HG03469 (cell line): ENCODE data around the gene GPRC6A.

ENCODE experiments used
- ATAC-seq: cut with Tn5 transposase; IDR thresholded peaks from one replicate; pipeline ENCODE4 v1.9.1; 2021; ENCODE audit warnings: mild to moderate bottlenecking, moderate library complexity, moderate number of reproducible peaks; ENCODE audit not compliant: unreplicated experiment

GPRC6A gene

DNA sequence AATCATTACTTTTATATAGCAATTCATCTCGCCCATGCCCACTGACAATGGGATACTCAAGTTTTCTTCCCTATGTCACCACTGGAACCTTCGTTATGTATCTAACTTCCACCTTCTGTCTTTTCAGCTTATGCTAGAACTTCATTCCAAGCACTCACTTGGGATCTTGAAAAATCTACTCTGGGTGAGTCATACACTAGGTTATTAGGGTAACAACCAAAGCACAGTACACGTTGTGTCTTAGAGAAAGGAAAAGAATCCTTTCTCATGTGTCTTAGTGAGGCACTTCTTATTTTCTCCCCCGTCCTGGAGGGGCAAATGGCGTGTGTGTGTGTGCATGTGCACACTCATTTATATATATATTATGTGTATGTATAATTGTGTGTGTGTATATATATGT lies 45.0 kb downstream of the GPRC6A start:
- no peak for ATAC-seq

DNA sequence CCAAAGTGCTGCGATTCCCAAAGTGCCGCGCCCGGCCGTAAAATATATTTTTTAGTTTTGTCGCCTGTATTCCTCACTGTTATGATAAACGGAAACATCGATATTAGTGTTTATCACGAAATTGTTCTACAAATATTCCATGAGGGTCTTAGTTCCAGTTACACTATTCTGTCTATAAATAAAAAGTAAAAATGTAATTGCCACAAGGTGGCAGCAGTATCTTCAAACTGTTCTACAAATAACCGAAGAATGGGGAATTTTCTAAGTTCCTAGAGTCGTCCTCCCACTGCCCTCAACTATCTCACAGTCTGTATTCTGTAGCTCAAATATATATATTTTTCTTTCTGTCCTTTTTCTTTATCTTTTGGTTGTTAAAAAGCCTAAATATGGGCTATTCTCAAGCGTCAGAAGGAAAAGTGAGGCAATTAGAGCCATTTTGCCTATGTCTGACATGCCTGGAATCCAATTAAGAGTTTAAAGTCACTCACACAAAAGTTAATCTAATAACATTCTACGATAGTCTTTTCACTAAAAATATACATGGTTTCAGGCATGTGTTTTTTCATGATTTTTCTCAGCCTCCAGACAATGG lies 49.2 kb downstream of the GPRC6A start:
- ATAC-seq: no peak

DNA sequence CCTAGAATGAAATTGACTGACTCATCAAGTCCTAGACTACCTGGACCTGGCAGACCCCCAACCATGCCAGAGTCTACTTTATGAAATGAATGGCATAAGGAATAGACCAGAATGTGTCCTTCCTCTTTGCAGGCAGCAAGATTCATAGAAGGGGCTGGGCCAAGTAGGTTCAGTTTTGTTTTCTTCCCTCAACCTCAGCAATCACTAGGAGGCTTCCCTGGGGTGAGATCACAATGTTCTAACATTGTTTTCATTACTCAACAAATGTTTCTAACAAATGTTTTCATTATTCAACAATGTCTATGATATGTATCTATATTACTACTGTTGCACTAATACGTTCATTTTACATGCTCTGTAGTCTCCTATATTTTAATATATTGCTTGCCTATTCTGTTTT lies 55.0 kb downstream of the GPRC6A start:
- no peak for ATAC-seq

DNA sequence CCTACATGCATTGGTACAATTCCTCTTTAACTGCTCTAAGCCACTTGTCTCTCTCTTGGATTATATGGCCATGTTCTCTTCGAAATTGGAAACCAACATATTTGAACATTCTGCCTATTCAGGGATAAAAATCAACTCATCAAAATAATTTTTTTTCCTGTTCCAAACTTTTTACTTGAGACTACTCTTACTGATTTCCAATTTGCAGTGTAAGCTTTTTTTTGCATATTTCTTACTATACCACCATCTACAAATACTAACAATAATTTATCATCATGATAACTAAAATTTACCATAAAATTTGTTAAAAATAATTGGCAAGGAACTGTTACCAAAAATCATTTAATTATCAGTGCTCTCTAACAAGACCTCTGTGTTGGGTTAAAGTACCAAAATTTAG lies 56.4 kb downstream of the GPRC6A start:
- ATAC-seq: no peak

GRCh38 chr6:116767715-116768114 lies 61.2 kb downstream of the GPRC6A start:
- no peak for ATAC-seq

DNA sequence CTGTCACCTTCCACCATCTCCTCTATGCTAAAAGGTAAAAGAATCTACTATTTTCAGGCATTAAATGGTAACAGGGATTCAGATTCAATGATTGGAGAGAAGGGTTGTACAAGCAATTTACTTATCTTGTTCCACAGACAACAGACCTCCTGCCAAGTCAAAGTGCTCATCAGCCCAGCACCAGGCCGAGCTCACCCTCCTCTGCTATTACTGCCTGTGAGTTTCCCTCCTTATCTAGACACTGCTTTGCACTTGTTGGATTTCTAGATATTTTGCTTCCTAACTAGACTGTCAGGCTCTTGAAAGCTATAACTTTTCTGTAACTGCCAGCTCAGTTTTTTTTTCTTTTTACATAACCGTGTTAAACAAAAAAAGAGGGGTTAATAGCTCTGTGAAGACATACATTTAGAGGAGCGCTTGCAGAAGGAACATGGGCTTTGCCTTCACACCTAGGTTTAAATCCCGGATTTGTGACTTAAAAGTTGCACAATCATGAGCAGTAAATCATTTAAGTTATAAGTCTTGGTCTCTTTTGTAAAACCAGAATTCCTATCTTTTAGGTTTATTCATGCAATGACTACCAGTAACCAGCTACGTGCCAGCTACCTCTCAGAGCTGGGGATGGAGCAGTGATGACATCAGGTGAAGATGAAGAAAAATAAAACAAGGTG lies 62.2 kb downstream of the GPRC6A start:
- no peak for ATAC-seq

GRCh38 chr6:116764961-116765841 lies 63.7 kb downstream of the GPRC6A start, which contains the start of gene FAM162B:
FAM162B (minus strand) TSS chr6:116765719; CDS start chr6:116765576, 143 bp downstream.
- ATAC-seq: no peak

DNA sequence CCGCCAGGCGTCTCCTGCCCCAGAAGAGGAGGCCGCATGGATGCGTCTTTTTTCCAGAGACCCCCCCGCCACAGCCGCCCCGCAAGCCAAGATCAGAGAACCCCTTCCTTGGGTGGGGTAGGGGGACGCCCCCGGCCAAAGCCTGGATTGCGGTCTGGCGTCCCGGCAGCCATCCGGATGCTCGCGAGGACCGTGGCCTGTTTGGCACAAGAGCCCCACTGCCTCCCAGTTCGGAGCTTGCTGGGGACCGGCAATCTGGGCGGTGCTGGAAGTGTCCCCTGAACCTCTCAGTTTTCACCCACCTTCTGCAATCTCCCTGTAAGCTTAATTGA lies 64.3 kb downstream of the GPRC6A start:
- ATAC-seq: no peak

GRCh38 chr6:116763906-116764628 lies 64.8 kb downstream of the GPRC6A start:
- ATAC-seq: no peak

GRCh38 chr6:116763048-116763447 lies 65.8 kb downstream of the GPRC6A start:
- ATAC-seq: no peak

DNA sequence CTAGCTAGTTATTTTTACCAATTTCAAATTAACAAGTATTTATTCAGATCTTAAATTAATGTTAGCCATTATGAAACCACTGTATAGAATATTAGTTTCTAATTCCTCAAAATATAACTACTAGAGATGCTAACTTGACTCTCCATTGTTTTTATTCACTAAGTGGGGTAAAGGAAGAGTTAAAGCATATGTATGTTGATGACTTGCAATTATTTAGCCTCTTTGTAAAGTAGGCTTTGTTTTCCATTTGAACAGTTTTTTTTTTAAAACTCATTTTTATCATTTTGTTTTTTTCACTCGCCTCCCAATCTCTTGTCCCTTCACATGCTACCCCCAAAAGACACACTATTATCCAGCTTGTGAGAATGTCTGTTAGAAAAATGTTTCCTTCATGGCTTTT lies 66.6 kb downstream of the GPRC6A start:
- no peak for ATAC-seq

- no peak for ATAC-seq
Observed at GRCh38 chr6:116761779-116762178, 67.1 kb downstream of the GPRC6A start.

GRCh38 chr6:116745176-116745575 lies 83.7 kb downstream of the GPRC6A start:
- no peak for ATAC-seq
